NCI-H2107 (cell line): ENCODE results near the gene NEK5.

Experiments used
- DNase-seq: peaks from one replicate; lab custom pipeline; 2025; lab: John Stamatoyannopoulos, UW

NEK5 gene

DNA sequence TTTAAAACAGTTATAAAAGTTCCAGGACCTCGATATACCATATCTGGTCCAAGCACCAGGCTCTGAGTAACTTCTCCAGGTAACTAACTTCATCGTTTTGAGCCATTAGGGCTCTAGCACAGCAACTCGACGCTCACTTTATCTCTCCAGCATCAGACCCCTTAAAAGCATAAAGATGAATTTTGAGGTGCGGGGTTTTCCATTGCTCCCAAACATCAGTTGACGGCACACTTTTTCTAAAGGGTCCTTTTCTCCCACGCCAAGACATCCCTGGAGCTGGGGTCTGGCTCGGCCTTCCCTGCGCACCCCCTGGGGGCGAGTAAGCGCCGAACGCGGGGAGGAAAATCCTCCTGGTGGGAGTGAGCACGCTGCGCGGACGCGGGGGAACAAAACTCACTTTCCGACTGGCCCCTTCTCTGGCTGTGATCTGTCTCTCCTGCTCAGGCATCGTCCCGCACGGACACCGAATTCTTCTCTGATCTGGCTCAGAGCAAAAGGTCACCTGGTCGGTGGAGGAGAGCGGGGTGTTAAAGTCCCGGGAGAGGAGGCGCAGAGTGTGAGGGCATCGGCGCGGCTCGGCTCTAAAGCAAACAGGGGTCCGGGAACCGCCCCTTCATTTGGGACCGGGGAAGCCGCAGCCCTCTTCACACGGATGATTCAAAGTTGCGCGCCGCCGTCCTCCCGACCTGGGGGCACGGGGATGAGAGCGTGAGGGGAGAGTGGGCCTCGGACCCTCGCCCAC, 117.8 kb downstream of the NEK5 start, which contains the start of gene ATP7B:
ATP7B (minus strand) TSS at position 561 of the 742 bp plus-strand sequence; CDS start at position 448, 113 bp downstream.
- no peak for DNase-seq

DNA sequence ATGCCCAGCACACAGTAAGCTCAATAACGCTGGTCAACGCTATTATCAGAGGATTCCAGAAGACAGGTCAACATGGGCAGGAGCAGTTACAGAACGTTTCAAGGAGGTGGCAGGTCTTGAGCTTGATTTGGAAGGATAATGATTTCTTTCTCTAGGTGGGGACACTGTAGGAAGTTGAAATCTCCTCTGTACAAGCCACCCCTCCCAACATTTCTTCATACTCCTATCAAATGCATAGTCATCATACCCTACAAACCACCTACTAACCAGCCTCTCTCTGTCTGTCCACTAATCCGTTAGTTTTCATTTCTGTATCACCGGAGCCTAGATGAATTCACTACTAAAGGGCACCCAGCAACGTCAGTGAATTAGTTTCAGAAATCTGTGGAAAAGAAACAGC, 118.9 kb downstream of the NEK5 start:
- no peak for DNase-seq

DNA sequence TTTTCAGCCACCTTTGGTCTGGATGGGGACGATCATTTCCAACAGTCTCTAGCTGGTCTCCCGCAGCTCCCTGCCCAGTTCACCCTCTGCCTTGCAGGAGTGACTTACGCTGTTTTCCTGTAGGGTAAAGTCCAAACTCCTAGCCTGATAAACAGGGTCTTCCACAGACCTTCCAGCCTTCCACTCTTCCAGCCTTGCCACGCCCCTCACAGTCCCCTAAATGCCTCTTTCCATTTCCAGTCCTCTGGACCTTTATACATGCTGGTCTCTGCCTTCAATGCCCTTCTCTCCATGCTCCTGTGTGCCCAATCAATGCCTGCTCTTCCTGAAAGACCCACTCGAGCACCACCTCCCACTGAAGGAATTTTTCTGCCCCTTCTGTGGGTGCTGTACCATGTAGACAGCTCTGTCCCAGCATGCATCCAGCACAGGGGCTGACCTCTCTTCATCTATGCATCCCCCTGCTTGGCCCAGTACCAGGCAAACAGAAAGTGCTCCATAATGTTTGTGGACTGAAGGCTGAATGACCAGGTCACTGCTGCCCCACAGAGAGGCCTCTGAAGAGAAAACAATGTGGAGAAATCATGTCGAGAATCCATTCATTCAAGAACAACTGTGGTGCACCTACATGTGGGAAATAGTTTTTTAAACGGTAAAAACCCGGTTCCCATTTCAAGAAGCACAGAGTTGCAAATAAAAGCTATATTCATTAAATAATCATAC, 122.2 kb downstream of the NEK5 start:
- no peak for DNase-seq

DNA sequence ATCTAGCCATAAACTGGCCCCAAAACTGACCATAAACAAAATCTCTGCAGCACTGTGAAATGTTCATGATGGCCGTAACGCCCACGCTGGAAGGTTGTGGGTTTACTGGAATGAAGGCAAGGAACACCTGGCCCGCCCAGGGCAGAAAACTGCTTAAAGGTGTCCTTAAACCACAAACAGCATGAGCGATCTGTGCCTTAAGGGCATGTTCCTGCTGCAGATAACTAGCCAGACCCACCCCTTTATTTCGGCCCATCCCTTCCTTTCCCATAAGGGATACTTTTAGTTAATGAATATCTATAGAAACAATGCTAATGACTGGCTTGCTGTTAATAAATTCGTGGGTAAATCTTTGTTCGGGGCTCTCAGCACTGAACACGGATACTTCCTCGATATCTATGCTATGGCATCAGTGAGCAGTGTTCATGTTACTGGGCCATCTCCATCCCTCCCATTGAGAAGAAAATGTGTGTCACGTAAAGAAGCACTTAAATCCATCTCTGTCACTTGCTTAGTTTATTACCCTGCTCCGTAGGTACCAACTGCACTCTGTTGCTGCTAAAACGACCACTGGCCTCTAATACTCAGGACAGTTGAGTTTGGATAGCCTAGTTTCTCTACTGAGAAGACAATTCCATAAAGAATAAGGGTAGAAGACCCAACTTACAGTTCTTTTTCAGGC, 122.9 kb downstream of the NEK5 start:
- no peak for DNase-seq

DNA sequence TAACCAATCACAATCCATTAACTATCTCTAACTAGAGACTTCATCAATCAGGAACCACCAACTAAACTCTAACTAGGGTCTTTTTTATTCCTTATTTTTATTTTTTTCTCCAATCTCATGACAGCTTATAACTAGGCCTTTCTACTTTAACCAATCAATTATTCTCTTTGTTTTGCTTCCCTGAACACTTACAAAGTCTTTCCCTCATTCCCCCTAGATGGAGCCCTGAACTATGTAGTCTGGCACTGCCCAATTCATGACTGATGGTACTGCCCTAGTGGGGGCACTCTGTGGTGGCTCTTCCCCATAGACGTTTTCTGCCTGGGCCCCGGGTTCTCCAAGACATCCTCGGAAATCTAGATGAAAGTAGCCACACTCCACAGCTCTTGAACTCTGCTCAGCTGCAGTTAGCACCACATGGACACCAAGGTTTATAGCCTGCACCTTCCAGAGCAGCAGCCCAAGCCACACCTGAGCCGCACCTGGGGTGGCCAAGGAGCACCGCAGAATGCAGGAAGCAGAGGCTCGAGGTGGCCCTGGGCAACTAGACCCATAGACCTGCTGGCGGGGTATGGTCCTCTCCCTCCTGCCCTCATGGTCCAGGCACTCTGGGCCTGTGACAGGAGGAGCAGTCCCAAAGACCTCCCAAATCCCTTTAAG, 124.2 kb downstream of the NEK5 start:
- DNase-seq, result no peak

DNA sequence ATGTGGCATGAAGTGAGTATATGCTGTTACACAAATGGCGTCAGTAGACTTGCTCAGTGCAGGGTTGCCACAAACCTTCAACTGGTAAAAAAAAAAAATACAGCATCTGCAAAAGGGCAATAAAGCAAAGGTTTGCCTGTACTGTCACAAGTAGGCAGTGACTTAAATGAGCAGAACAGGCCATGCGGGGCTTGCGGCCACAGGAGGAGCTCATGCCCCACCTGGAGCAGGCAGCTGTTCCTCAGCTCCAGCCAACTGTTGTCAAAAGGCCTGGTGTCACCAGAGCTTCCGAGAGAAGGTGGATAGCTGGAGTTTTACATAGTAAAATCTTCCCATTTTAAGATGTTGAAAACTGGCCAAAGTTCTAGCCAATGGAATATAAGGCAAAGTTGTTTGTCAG, 125.3 kb downstream of the NEK5 start:
- no peak for DNase-seq

DNA sequence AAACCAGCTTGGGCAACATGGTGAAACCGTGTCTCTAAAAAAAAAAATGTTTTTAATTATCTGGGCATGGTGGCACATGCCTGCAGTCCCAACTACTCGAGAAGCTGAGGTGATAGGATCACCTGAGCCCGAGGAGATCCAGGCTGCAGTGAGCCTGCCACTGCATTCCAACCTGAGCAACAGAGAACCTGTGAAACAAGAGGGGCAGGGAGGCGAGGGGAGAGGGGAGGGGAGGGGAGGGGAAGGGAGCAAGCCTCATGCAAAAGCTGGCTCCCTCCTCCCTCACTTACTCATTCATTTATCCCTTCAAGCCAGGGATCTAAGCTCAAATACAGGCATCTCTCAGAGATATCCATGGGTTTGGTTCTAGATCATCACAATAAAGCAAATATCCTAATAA, 126.5 kb downstream of the NEK5 start:
- no peak for DNase-seq

DNA sequence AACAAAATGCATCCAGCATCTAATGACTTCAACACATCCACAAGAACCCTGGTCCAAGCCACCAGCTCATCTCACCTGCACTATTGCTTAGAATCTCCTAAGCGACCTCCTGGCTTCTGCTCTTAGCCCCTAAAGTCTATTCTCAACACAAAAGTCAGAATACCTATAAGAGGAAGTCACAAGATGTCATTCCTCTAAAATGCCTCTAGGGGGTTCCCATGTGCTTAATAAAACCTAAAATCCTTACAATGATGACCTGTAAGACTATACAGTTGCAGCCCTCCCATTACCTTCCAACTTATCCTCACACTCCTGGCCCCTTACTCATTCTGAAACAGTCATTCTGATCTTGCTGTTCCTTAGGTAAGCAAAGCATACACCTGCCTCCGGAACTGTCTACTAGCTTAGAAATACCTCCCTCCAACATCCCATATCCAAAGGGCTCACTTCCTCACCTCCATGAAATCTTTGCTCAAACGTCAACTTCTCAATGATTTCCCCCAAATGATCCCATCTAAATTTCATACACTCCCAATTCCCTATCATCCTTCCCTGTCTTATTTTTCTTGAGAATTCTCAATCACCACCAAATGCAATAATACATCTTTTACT, 127.6 kb downstream of the NEK5 start:
- DNase-seq, result no peak

DNA sequence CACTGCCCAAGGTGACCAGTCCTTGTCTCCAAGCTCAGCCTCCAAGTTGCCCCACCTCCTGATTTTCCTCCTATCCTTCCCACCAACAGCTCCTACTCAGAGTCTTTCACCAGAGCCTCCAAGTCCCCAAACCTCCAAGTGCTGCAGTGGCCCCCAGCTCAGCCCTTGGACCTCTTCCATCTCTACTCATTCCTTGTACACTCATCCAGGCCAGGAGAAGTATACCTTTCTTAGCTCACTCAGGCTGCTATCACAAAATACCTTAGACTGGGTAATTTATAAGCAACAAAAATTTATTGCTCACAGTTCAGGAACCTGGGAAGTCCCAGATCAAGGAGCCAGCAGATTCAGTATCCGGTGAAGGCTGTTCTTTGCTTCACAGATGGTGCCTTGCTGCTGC, 129.0 kb downstream of the NEK5 start:
- no peak for DNase-seq

DNA sequence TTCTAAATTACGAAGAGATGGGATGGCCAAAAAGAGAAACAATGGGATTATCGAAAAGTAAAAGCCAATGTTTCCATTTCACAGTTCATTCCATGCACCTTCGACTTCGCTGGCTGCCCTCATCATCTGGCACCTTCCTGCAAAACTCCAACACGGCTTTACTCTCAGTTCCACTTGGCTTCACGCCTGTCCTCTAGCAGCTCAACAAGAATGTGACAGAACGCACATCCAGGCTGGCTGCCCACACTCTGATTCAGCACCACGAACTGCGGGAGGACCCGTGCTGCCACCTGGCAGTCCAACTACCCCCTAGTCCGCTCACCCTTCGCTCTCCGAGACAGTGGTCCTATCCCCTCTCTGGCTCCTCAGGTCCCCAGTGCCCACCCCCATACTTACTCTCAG, 129.4 kb downstream of the NEK5 start:
- DNase-seq, result no peak

DNA sequence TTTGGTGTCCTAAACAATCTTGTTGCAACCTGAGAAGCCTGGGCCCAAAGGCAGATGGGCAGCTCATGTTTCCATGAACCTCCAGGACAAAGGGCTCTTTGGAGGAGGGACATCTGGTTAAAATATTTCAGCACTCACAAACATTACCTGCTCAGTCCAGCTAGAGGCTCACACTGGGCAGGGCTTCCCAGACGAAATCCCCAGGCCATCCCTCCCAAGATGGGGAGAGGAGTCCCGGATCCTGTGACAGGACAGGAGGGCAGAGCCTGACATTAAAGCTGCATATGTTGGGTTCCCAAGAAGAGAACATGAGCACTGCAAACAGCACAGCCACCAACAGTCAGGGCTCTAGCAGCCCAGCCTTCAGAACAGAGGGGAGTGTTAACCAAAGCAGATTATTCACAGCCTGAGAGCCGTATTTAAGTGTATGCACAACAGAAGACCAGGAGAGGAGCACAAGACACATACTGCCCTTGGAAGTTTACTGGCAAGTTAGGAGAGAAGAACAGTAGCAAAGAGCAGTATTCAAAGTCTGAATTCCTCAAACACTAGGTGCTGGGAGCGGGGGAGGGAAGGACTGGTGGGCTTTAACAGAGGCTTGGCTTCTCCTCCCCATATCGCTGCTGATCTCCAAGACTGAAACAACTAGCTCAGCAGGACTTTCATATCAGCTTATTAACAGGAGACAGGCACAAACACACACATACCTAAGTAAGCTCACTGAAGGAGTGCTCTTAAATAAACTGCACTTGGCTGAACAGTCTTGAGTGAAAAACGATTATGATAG, 130.0 kb downstream of the NEK5 start:
- DNase-seq, result peak; percentile 16

DNA sequence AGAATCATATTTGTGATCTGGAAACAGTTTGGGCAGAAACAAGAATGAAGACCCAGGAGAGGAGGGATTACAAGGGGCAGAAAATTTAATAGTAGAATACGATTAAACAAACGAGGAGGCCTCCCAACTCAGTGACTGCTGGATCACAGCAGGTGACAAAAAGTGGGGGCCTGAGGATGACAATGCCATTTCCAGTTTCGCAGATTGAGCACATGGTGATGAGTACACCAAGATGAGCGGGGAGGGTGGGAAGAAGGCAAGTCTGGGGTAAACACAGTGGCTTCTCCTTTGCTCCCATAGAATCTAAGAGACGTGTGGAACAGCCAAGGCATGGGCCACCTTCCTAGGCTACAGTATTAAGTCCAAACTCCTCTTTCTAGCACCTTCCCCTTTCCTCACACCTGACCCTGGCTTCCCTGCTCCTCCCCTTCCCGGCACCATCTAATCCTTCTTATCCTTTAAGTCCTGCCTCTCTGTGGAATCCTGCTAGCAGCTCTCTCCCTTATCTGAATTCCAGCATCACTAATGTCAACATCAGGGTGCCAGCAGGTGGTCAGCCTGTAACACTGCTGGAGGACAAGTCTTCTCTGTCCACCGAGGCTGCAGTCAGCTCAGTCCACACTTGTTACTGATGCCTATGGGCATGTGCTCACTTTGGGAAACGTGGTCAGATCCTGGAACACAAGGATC, 131.1 kb downstream of the NEK5 start:
- no peak for DNase-seq

DNA sequence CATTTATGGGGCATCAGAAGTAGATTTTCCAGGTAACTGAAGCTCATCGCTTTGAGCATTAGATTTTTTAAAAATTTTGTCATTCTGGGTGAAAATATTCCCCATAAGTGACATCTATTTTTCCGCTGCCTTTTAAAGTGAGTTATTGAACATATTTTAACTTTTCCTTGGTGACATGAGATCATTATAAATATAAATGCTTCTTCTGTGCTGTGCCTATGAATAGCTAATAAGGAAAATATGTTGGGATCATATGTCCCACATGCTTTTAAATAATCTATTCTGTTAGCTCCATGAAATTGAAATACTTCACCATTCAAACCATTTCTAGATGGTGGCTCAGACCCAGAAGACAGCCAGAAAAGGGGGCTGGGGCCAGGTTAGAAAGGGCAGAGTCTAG, 131.7 kb downstream of the NEK5 start:
- DNase-seq, result no peak

DNA sequence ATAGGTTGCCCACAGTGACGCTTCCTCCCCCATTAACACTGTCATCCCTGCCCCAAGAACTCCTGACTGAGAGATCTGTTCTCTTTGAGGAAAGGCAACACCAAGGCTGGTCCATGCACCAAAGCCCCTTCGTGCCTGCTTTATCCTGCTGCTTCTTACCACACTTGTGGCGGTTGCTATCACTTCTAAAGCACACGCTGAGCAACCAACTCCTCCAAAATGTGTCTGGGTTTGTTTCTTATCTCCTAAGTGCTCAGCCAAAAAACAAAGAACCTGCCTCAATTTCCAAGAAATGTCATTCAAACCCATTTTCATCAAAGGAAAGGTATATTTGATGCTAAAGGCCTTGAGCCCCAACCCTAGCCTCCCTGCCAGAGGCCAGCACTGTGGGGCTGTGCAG, 132.2 kb downstream of the NEK5 start:
- DNase-seq, result no peak

DNA sequence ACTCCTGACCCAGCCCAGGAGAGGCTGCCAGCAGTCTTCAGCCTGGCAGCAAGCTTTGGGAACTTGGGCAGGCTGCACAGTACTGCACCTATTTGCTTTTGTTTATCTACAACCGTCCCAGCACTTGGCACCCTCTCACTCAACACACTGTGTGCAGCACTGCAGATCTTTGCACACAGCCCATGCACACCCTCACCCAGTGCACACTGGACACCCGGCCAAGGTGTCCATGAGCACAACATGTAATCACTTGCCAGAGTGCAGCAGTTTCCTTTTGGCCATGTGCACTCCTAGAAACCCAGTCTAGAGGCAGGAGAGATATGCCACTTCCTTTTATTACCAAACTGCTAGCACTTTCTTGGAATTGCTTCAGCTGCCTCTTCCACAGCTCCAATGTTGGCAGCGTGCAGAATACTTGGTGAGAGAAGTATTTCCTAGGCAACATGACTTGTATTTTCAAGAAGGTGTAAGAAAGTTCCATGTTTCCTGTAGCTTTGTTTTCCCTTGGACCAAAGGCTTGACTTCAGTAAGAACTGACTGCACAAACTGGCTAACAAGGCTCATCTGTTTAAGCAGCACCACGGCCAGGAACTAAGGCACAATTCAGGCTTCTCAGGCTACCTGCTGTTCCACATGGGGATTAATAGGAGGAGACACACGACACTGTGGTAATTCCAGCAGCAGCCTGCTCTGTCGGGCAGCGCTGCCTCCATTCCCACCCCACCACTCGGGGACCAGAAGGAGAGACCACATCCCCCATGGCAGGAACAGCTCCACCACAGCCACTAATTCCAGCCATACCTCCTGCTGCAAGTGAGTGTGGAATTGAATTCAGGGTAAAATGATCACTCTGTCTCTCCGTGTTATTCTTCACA, 133.0 kb downstream of the NEK5 start:
- peak; percentile 21 for DNase-seq

DNA sequence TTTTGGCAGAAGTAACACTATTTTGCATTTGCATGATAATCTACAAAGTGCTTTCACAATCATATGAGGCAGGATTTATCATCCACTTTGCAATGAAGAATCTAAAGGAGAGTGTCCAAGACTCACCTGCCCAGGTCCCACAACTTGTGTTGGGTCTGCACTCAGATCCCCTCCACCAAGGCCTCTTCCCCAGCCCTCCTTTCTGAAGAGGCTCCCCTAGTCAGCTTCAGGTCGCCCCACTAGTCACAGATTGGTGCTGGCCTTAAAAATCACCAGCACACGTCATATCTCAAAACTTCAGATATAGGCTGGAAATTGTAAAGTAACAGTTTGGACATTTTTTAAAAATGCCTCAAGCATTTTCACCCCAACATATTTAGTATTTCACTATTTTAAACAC, 135.2 kb downstream of the NEK5 start:
- no peak for DNase-seq

DNA sequence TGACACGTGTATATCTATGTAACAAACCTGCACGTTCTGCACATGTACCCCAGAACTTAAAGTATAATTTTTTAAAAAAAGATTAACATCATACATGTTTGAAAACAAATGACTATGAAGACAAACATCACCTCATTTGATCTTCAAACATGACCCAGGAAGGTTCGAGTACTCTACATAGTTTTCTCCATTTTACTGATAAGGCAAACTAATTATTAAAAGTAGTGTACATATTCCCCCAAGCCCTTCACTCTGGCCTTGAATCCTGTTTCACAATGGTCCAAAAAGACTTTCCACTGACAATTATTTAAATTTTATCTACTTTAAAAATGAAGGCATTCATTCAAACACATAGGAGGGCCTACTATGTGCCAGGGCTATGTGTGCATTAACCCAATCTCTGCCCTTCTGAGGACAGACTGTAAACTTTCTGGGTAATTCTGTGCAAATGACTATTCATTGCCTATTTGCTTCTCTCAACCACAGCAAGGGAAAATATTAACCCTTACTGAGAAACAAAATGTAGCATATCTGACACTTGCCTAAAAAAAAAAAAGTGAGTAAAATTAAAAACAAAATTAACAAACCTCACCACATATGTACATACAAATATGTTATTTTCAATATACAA, 139.8 kb downstream of the NEK5 start:
- no peak for DNase-seq
